DMS153 (cell line): ENCODE data around the gene JARID2.

Experiments used
- DNase-seq: peaks from one replicate; lab custom pipeline; 2025; lab: John Stamatoyannopoulos, UW

The JARID2 gene

GRCh38 chr6:15441215-15441868 is 195.5 kb downstream of the JARID2 start:
- peak; percentile 29 for DNase-seq

GRCh38 chr6:15441981-15442380 is 196.1 kb downstream of the JARID2 start:
- DNase-seq, result no peak

- DNase-seq, result no peak
Observed at GRCh38 chr6:15442467-15442866, 196.6 kb downstream of the JARID2 start.

GRCh38 chr6:15443119-15443830 is 197.4 kb downstream of the JARID2 start:
- DNase-seq, result no peak

DNA sequence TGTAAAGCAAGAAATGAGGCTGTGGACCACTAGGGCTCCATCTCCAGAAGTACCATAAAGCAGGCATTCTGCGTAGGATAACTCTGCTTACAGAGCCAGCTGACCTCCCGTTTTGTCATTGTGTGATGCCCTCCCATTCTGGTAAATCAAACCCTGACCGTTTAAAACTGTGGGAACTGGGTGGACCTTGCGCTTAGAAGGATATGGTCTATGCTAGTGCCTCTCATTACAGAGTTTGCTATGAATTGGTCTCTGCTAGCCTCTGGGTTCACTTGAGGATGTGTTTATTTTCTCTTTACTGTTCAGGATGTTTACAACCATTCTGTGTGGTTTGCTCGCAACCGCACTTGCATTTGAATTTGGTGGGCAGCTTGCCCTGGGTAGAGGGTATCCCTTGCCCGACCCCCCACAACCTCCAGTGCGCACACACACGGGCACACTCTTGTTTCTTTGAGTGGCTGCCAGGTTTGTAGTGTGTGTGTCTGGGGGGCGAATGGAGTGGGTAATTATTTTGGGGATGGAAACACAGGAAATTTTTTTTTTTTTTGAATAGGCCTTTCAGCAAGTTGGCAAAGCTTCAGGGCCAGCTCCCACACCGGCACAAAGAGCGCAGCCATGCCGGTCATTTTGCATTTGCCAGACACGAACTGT is 198.3 kb downstream of the JARID2 start:
- no peak for DNase-seq

DNA sequence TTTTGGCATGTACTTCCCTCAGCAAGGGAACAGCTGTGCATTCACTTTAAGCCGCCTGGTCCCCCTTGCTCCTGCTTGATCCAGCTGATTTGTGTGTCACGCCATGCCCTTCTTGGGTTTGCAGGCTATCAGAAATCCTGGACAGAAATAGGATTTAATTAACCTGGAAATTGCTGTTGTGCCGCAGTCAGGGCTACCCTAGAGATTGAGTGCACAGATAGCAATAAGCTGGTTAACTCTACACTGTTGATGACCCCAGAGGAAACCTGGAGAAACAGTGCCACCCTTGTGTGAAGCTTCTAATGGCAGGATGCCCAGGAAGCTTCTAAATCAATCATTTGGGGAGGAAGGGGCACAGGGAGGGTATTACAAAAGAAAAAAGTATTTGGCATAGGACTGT is 199.0 kb downstream of the JARID2 start:
- no peak for DNase-seq

GRCh38 chr6:15447546-15448267 is 201.8 kb downstream of the JARID2 start:
- peak; percentile 34 for DNase-seq

DNA sequence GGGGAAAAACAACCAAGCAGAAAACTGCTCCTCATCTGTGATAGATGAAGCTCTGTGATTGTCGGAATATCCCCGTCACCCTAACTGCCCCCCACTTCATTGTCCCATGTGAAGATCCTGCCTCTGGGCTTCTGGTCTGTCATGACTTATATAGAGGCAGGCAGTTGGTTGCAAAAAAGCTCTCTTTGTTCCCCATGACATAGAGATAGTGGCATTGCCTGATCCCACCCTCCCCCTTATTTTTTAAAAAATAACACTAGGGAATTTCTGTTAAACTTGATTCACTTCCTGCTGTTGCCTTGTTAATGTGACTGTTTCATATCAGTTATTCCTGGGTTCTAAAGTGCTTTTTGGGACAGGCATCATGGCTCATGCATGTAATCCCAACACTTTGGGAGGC is 203.1 kb downstream of the JARID2 start:
- DNase-seq, result no peak

- no peak for DNase-seq
Observed at GRCh38 chr6:15451738-15452137, 205.9 kb downstream of the JARID2 start.

DNA sequence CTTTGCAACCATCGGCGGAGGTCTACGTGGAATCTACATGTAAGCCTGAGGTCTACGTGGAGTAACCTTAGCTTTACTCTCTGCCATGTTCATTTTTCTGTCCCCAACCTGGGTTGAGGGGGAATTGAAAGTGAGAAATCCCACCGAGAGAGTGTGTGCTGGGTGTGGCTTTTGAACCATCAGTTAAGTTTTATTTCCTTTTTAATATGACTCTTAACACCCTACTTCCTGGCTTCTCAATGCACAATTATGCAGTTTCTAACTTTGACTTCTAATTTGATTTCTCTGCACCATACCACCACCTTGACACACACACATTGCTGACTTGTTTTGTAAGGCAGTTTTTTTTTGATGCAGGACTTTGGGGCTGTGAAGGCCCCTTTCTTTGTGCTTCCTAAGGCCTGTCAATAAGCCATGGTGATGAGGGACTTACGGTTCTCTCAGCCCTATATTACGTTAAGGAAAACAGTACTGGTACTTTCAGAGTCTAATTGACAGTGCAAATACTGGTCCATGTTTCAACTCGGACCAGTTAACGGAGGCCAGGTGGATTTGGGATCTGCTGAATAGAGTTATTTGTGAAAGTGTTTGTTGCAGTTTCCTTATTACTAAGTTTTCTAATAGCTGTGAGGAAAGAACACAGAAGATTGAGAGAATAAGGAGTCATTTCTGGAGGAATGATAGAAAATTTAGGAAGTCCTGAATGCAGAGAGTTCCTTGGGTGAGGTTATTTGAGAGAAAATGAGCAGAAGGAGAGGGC is 206.5 kb downstream of the JARID2 start:
- DNase-seq, result no peak

- DNase-seq, result no peak
Observed at GRCh38 chr6:15453186-15453585, 207.3 kb downstream of the JARID2 start.

GRCh38 chr6:15453622-15454021 is 207.8 kb downstream of the JARID2 start:
- no peak for DNase-seq

GRCh38 chr6:15456422-15456821 is 210.6 kb downstream of the JARID2 start:
- DNase-seq, result no peak

- no peak for DNase-seq
Observed at GRCh38 chr6:15457121-15457650, 211.3 kb downstream of the JARID2 start.

DNA sequence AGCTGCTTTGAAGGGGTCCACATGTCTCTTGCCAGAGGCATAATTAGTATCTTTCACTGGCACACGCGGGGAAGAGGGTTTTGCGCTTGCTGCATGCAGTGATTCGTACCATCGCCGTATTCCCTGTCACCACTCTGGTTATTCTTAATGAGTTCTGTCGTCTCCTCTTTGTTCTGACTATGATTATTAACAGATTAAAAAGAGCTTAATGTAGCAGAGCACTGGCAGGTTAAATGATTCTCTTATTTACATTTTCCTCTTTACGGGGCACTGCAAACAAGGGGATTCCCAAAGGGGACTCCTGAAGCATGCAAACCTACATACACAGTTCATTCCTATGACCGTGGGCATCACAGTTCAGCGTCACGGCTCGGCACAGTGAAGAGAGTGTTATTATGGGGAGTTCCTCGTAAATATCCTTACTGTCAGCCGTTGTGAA is 212.2 kb downstream of the JARID2 start:
- DNase-seq, result no peak

GRCh38 chr6:15460110-15460727 is 214.3 kb downstream of the JARID2 start:
- DNase-seq, result no peak

DNA sequence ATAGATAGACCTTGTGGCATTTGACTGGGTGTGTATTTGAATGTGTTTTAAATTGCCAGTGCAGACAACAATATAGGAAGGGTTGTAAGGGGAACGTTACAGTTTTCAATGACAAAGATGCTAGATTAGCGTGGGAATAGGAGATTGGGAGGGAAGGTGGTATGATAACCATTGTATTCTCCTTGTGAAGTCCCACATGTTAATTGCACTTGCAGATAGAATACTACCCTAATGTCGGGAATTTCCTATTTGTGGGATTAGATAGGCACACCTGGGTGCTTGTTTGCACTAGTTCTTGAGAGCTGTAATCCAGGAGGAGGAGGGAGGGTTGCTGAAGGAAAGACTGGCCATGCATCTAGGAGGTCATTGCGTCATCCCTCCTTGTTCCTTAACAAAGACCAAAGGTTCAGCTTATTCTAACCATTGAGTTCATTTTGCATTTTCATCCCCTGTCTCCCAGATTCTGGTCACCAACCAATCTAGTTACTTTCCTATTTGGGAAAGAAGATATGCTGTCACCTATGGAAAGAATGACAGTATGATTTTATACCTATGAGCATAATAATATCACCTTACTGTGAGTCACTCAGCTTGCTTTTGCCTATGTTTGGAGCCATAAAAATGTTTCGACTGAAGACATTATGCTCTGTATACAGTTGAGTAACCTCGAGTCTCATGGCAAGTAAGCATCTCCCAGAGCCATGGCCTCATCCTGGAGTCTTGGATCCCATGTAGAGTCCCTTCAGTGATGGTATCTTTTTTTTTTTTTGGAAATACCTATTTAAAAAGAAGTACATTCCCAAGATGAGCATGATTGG is 215.5 kb downstream of the JARID2 start:
- no peak for DNase-seq

- no peak for DNase-seq
Observed at GRCh38 chr6:15462256-15462655, 216.4 kb downstream of the JARID2 start.

- no peak for DNase-seq
Observed at GRCh38 chr6:15462717-15463525, 217.1 kb downstream of the JARID2 start.
